HG02571 (cell line): ENCODE measurements around the gene GGACT.
"Not testable (repeated sequence)": the region's sequence is repeated elsewhere in the genome, so short reads cannot be mapped to it uniquely, and the experiment has no call there.

Source experiments
- ATAC-seq: cut with Tn5 transposase; IDR thresholded peaks from one replicate; pipeline ENCODE4 v1.9.1; 2021; ENCODE audit warnings: mild to moderate bottlenecking, moderate library complexity; ENCODE audit not compliant: unreplicated experiment

The GGACT gene

GRCh38 chr13:100588331-100589177 is at the start of gene GGACT:
GGACT (minus strand) TSS chr13:100588789; CDS start chr13:100532591, 56,198 bp downstream.
- peak; percentile 96 for ATAC-seq

GRCh38 chr13:100637796-100638195 is 49.2 kb upstream of the GGACT start:
- ATAC-seq, result no peak

- no peak for ATAC-seq
These were observed 48.8 kb upstream of the GGACT start for GRCh38 chr13:100637380-100637779.

- ATAC-seq, result no peak
These were observed 47.9 kb upstream of the GGACT start for GRCh38 chr13:100636441-100636840.

GRCh38 chr13:100636004-100636403 is 47.4 kb upstream of the GGACT start:
- no peak for ATAC-seq

GRCh38 chr13:100634696-100635095 is 46.1 kb upstream of the GGACT start:
- ATAC-seq, result no peak

- no peak for ATAC-seq
These were observed 44.9 kb upstream of the GGACT start for GRCh38 chr13:100633461-100633860.

GRCh38 chr13:100630555-100630954 is 42.0 kb upstream of the GGACT start:
- ATAC-seq, result no peak

GRCh38 chr13:100627120-100627519 is 38.5 kb upstream of the GGACT start:
- ATAC-seq, result no peak

GRCh38 chr13:100625447-100625846 is 36.9 kb upstream of the GGACT start:
- no peak for ATAC-seq

- ATAC-seq, result no peak
These were observed 32.2 kb upstream of the GGACT start for GRCh38 chr13:100620792-100621191.

GRCh38 chr13:100619940-100620339 is 31.4 kb upstream of the GGACT start:
- ATAC-seq, result no peak

- ATAC-seq, result not testable (repeated sequence)
These were observed 30.3 kb upstream of the GGACT start for GRCh38 chr13:100618897-100619296.

GRCh38 chr13:100613031-100613430 is 24.4 kb upstream of the GGACT start:
- no peak for ATAC-seq

GRCh38 chr13:100611678-100612492 is 23.3 kb upstream of the GGACT start:
- ATAC-seq, result no peak

GRCh38 chr13:100610391-100611347 is 22.1 kb upstream of the GGACT start:
- no peak for ATAC-seq

GRCh38 chr13:100608906-100609305 is 20.3 kb upstream of the GGACT start:
- ATAC-seq, result peak; percentile 89

- no peak for ATAC-seq
These were observed 19.9 kb upstream of the GGACT start for GRCh38 chr13:100608489-100608888.

GRCh38 chr13:100604918-100605710 is 16.5 kb upstream of the GGACT start:
- no peak for ATAC-seq
